A549 (cell line): Measurements from ENCODE around the gene ARMH3.

ENCODE experiments used
- CTCF ChIP-seq: fragments of >200 bp; sonication (Bioruptor Twin); formaldehyde crosslinking; IDR thresholded peaks from 3 replicates; pipeline ENCODE4 v1.5.1; 2016
- RAD21 ChIP-seq, 2 experiments: fragments of >200 bp in 1 of 2; sonication (Bioruptor Twin) in 1 of 2; formaldehyde crosslinking in 1 of 2; IDR thresholded peaks in 1 of 2; conservative IDR thresholded peaks in 1 of 2; 2 replicates in 1 of 2; 3 replicates in 1 of 2; pipeline ENCODE4 v1.6.1; 2012 to 2018; ENCODE audit warnings: inconsistent platforms in 1 of 2
- RARB ChIP-seq: fragments of 250-450 bp; sonication (Bioruptor Pico); IDR thresholded peaks from 2 replicates; pipeline ENCODE4 v1.8.0; 2021; ENCODE audit warnings: mild to moderate bottlenecking, moderate library complexity
- ZNF302 ChIP-seq: fragments of 250-450 bp; sonication (Bioruptor Pico); IDR thresholded peaks from 2 replicates; pipeline ENCODE4 v1.9.0; 2021; ENCODE audit warnings: inconsistent platforms, mild to moderate bottlenecking, moderate library complexity

DNA sequence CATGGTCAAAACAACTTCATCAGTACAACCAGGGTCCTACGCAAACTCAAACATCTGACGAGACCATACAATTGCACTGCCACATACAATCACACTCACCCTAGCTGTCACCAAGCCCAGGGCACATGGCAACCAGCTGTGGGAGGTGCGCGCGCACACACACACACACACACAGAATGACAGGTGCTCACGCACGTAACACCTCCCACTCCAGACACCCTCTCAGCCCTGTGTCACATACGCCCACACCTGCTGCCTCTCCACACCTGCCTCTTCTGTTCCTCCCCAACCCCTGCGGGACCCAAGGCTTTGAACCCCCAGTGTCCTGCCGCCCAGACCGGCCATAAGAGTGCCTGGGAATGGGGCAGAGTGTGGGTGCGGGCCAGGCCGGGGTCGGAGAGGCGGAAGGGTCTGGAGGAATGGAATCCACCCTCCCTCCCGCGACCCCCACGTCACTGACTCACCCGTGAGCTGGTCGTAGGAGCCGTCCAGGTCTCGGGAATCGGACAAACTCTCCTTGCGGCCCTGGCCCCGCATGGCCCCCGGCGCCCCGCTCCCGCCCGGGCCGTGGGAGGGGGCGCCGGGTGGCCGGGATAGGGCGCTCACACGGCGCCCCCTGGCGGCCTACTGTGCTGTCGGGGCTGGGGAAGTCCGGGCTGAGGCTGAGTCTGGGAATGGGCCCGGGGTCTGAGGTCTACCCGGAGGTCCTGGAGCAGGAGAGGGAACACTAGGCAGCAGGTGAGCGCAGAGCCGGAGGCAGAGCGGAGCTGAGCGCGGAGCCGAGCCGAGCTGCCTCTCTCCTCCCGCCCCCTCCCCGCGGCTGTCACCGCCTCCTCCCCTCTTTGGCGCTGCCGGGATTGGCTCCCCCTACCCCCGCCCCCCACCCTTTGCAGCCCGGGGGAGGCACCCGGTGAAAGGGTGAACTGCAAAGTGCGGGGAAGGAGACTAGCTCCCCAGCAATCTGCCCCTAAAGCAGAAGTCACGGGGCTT is 212.6 kb downstream of the ARMH3 start, which contains the start of gene KCNIP2:
- TF ChIP-seq ZNF302 (CRISPR knock-in tag) (no peak), CTCF (peak; percentile 67), RAD21 (conservative IDR thresholded peaks at IDR 0.05 in 1 of 2, IDR thresholded peaks at IDR 0.05 in 1 of 2) (no peak), RARB (CRISPR knock-in tag) (no peak)
